ENCODE measurements around the gene BCL2L13. TPM values are rescaled to one million over a fixed set of nuclear protein-coding genes. Genes with fewer than 3 reads are reported as not detected.
"Not testable (repeated sequence)": the region's sequence is repeated elsewhere in the genome, so short reads cannot be mapped to it uniquely, and the experiment has no call there.

Gene BCL2L13
- total RNA-seq, 1 donor from 2014 or later: 52.3 TPM

GRCh38 chr22:17634696-17635095, 3.9 kb upstream of the BCL2L13 start:
- DNase-seq (ENCODE audit: low spot score): no peak

DNA sequence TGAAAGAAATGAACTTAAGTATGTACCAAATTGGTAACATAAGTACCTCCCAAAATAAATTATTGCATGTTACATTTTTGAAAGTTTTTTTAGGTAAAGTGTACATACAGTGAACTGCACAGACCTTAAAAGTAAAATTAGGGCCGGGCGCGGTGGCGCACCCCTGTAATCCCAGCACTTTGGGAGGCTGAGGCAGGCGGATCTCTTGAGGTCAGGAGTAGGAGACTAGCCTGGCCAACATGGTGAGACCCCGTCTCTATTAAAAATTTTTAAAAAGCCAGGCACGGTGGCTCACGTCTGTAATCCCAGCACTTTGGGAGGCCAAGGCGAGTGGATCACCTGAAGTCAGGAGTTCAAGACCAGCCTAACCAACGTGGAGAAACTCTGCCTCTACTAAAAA, 1.7 kb upstream of the BCL2L13 start:
- DNase-seq (ENCODE audit: low spot score): not testable (repeated sequence)

GRCh38 chr22:17637490-17638181, 921 bp upstream of the BCL2L13 start:
- no peak for DNase-seq (ENCODE audit: low spot score)

GRCh38 chr22:17638182-17638431, 450 bp upstream of the BCL2L13 start:
- DNase-seq (ENCODE audit: low spot score): peak; percentile 48

- no peak for DNase-seq (ENCODE audit: low spot score)
Measured at GRCh38 chr22:17639247-17639741, 737 bp downstream of the BCL2L13 start.

- no peak for DNase-seq (ENCODE audit: low spot score)
Measured at GRCh38 chr22:17641269-17641668, 2.7 kb downstream of the BCL2L13 start.

DNA sequence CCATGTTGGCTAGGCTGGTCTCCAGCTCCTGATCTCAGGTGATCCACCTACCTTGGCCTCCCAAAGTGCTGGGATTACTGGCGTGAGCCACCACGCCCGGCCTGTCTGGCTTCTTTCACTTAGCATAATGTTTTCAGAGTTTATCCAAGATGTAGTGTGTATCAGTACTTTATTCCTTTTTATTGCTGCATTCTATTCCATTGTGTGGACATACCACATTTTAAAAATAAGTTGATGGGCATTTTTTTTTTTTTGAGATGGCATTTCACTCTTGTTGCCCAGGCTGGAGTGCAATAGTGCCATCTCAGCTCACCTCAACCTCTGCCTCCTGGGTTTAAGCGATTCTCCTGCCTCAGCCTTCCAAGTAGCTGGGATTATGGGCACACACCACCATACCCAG, 3.8 kb downstream of the BCL2L13 start:
- DNase-seq (ENCODE audit: low spot score): not testable (repeated sequence)

- DNase-seq (ENCODE audit: low spot score): no peak
Measured at GRCh38 chr22:17647452-17647851, 8.9 kb downstream of the BCL2L13 start.

DNA sequence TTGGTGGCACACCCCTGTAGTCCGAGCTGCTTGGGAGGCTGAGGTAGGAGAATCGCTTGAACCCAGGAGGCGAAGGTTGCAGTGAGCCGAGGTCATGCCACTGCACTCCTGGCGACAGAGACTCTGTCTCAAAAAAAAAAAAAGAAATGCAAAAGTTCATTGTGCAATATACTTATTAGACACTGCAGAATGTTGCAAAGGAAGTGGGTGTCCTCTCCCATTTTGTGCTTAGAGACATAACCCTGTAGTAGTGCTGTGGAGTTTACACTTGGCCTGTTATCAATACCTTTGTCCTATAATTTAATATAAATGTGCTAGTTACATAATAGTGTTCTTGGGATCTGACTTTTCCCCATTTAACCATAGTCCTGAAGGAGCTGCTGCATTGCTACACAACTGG, 9.4 kb downstream of the BCL2L13 start:
- no peak for DNase-seq (ENCODE audit: low spot score)

DNA sequence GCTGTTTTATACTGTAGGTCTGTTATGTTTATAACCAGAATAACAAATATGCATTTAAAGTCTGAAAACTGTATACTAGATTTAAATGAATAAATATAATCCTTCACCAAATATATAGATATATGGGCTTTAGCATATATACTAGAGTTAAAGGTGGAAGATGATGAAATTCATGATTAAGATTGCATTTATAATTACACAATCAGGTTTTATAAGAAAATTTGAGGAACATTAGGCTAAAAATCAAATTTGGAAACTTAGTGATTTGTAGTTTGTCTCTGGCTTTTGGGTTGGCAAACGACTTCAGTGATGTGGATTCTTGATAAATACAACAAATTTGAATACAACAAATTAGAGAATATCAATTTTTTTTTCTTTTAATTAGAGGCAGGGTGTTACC, 10.0 kb downstream of the BCL2L13 start:
- no peak for DNase-seq (ENCODE audit: low spot score)

GRCh38 chr22:17655289-17655688, 16.7 kb downstream of the BCL2L13 start:
- no peak for DNase-seq (ENCODE audit: low spot score)

DNA sequence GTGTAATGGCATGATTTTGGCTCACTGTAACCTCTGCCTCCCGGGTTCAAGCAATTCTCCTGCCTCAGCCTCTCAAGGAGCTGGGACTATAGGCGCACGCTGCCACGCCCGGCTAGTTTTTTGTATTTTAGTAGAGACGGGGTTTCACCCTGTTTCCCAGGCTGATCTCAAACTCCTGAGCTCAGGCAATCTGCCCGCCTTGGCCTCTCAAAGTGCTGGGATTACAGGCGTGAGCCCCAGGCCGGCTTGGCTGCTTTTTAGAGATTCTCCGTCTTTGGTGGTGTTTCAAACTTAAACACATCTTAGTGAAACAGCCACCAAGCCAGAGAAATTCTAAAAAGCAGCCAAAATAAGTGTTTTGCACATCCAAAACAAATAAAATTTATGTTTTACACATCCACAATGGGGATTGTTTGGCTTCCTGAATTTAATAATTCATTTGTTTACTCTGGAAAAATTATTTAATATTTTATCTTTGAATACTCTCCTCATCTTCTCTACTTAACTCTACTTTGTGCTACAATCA, 18.4 kb downstream of the BCL2L13 start:
- no peak for DNase-seq (ENCODE audit: low spot score)

GRCh38 chr22:17664414-17665055, 26.0 kb downstream of the BCL2L13 start:
- DNase-seq (ENCODE audit: low spot score): no peak

DNA sequence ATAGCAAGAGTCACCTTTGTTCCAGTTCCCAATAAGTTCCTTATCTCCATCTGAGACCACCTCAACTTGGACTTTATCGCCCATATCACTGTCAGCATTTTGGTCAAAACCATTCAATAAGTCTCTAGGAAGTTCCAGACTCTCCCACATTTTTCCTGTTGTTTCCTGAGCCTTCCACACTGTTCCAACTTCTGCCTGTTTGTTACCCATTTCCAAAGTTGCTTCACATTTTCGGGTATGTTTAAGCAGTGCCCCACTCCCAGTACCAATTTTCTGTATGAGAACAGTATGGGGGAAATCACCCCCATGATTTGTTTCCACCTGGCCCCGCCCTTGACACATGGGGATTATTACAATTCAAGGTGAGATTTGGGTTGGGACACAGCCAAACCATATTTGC, 26.7 kb downstream of the BCL2L13 start:
- no peak for DNase-seq (ENCODE audit: low spot score)

- DNase-seq (ENCODE audit: low spot score): no peak
Measured at GRCh38 chr22:17665854-17666253, 27.3 kb downstream of the BCL2L13 start.

DNA sequence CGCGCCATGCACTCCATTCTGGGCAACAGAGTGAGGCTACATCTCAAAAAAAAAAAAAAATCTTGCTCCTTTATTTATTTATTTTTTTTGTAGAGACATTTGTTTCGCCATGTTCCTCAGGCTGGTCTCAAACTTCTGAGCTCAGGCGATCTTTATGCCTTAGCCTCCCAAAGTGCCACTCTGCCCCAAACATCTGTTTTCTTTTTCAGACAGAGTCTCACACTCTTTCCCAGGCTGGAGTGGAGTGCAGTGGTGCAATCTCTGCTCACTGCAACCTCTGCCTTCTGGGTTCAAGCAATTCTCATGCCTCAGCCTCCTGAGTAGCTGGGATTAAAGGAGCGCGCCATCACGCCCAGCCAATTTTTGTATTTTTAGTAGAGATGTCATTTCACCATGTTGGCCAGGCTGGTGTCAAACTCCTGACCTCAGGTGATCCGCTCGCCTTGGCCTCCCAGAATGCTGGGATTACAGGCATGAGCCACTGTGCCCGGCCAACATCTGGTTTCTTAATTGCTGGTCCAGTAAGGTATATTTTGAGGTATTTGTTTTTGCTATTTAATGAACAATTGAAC, 33.0 kb downstream of the BCL2L13 start:
- DNase-seq (ENCODE audit: low spot score): not testable (repeated sequence)

DNA sequence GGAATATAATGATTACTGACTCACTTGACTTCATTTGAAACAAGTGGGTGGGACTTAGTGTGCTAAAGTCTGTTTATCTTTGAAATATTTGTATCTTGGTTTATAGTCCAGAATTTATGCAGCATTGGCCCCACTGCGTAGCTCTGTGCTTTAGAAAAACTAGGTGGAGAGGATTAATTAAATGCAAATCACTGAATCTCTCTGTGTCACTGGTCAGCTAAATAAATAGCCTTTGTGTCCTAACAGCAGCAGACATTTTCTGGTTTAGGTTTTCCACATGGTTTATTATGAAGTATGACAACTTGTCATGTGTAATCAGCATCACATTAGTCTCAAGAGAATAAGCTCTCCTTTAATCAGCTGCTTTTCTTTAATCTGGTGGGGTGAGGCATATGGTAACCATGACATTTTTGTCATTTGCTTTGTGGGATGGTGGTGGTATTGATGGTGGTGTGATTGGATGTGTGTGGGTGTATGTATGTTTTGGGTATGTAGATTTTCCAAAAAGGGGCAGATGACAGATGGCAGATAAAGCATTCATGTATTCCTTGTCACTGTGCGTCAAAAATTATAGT, 33.9 kb downstream of the BCL2L13 start:
- DNase-seq (ENCODE audit: low spot score): no peak

DNA sequence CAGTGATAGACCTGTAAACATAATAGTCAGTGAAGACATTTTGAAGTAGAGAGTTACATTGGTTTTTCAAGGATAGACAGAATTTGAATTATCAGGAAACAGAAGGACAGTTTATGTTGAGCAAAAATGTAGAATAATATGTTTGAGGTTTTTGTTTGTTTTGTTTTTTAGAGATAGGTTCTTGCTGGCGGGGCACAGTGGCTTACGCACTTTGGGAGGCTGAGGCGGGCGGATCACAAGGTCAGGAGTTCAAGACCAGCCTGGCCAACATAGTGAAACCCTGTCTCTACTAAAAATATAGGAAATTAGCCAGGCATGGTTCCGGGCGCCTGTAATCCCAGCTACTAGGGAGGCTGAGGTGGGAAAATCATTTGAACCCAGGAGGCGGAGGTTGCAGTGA, 35.6 kb downstream of the BCL2L13 start:
- no peak for DNase-seq (ENCODE audit: low spot score)

- no peak for DNase-seq (ENCODE audit: low spot score)
Measured at GRCh38 chr22:17675584-17675983, 37.0 kb downstream of the BCL2L13 start.

GRCh38 chr22:17678817-17679385, 40.3 kb downstream of the BCL2L13 start:
- no peak for DNase-seq (ENCODE audit: low spot score)

- DNase-seq (ENCODE audit: low spot score): no peak
Measured at GRCh38 chr22:17684245-17684644, 45.7 kb downstream of the BCL2L13 start.

GRCh38 chr22:17692841-17693240, 54.3 kb downstream of the BCL2L13 start:
- no peak for DNase-seq (ENCODE audit: low spot score)

Data from ureter (tissue), 1 donor.